ENCODE data around the gene TCF7L2. TPM values are rescaled to one million over a fixed set of nuclear protein-coding genes. Genes with fewer than 3 reads are reported as not detected.

Gene TCF7L2
- total RNA-seq, 1 donor from 2014 or later: 49.3 TPM

DNA sequence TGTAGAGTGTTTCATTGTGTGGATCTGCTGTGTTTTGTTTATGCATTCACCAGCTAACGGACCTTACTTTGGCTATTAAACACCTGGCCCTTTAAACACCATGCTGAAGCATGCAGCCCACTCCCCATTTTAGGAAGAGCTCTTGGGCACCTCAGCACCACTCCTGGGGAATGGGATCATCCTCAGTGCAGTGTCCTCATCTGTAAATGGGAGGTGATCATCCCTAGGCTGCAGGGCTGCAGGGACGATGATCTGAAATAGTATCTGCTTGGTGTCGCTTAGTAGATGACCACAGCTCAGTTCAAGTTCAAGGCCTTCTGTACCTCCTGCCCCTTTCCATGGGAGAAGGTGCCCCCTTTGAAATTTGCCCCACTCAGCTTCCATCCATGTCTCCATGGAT is 229.9 kb downstream of the TCF7L2 start:
- no peak overlapping the region for H3K27ac Mint-ChIP-seq (ENCODE audit: unreplicated experiment)
- no peaks in the 10 kb centered on the region for H3K27me3 Mint-ChIP-seq (ENCODE audit: unreplicated experiment)
- H3K9me3 Mint-ChIP-seq (ENCODE audit: unreplicated experiment): no peaks in the 10 kb centered on the region
- no peaks in the 10 kb centered on the region for H3K36me3 Mint-ChIP-seq (ENCODE audit: low read depth, unreplicated experiment)
- no peak for TF ChIP-seq CTCF (IDR thresholded peaks at IDR 0.05; ENCODE audit: unreplicated experiment)
- no peak overlapping the region for H3K4me3 Mint-ChIP-seq (ENCODE audit: unreplicated experiment)
- no peak for DNase-seq (ENCODE audit: low spot score)
- H3K4me1 Mint-ChIP-seq (ENCODE audit: unreplicated experiment): no peaks in the 10 kb centered on the region

- TF ChIP-seq CTCF (IDR thresholded peaks at IDR 0.05; ENCODE audit: unreplicated experiment): no peak
- H3K9me3 Mint-ChIP-seq (ENCODE audit: unreplicated experiment): no peaks in the 10 kb centered on the region
- H3K4me1 Mint-ChIP-seq (ENCODE audit: unreplicated experiment): no peaks in the 10 kb centered on the region
- DNase-seq (ENCODE audit: low spot score): no peak
- no peak overlapping the region for H3K4me3 Mint-ChIP-seq (ENCODE audit: unreplicated experiment)
- no peaks in the 10 kb centered on the region for H3K27me3 Mint-ChIP-seq (ENCODE audit: unreplicated experiment)
- no peak overlapping the region for H3K27ac Mint-ChIP-seq (ENCODE audit: unreplicated experiment)
- no peaks in the 10 kb centered on the region for H3K36me3 Mint-ChIP-seq (ENCODE audit: low read depth, unreplicated experiment)
These were observed 230.5 kb downstream of the TCF7L2 start for GRCh38 chr10:113180401-113181154.

DNA sequence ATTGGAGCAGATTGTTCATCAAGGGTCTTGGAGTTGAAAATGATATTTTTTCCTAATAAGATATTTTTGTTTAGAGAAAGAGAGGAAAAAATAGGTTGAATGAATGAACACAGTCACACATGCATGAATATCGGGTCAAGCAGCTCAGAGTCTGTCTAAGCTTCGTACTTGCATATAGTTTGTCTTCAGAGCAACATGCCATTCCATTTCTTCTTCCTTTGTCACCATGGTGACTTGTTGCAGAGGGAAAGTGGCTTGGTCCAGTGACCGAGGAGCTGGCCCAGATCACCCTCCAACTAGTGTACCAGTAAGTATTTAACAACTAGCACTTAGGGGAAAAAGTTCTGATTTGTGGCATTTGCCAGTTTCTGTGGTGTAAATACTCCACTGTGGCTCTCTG is 232.1 kb downstream of the TCF7L2 start:
- Mint-ChIP-seq H3K27me3 (ENCODE audit: unreplicated experiment) (no peaks in the 10 kb centered on the region), H3K4me1 (ENCODE audit: unreplicated experiment) (no peaks in the 10 kb centered on the region), H3K27ac (ENCODE audit: unreplicated experiment) (no peak overlapping the region), H3K36me3 (ENCODE audit: low read depth, unreplicated experiment) (no peaks in the 10 kb centered on the region), H3K9me3 (ENCODE audit: unreplicated experiment) (no peaks in the 10 kb centered on the region), H3K4me3 (ENCODE audit: unreplicated experiment) (no peak overlapping the region)
- no peak for DNase-seq (ENCODE audit: low spot score)
- no peak for TF ChIP-seq CTCF (IDR thresholded peaks at IDR 0.05; ENCODE audit: unreplicated experiment)

DNA sequence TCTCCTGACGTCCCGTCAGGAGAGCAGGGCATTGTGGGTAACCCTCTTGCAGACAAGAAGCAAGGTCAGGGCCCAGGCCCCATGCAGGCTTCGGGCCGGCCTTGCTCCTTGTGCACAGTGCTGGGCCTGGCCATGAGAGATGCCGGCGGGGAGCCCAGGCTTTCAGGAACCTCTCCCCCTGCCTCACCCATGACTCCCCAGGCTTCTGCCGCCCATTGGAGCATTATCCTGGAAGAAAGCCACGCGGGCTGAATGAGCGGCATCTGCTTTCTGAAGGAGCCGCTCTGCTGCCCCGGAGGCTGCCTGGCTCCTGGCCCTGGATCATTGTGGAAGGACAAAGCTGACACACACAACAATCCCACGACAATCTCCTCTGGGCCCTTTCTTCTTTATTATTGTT is 233.5 kb downstream of the TCF7L2 start:
- no peak for DNase-seq (ENCODE audit: low spot score)
- Mint-ChIP-seq H3K27me3 (ENCODE audit: unreplicated experiment) (no peaks in the 10 kb centered on the region), H3K4me3 (ENCODE audit: unreplicated experiment) (no peak overlapping the region), H3K9me3 (ENCODE audit: unreplicated experiment) (no peaks in the 10 kb centered on the region), H3K36me3 (ENCODE audit: low read depth, unreplicated experiment) (no peaks in the 10 kb centered on the region), H3K27ac (ENCODE audit: unreplicated experiment) (no peak overlapping the region), H3K4me1 (ENCODE audit: unreplicated experiment) (no peaks in the 10 kb centered on the region)
- no peak for TF ChIP-seq CTCF (IDR thresholded peaks at IDR 0.05; ENCODE audit: unreplicated experiment)

DNA sequence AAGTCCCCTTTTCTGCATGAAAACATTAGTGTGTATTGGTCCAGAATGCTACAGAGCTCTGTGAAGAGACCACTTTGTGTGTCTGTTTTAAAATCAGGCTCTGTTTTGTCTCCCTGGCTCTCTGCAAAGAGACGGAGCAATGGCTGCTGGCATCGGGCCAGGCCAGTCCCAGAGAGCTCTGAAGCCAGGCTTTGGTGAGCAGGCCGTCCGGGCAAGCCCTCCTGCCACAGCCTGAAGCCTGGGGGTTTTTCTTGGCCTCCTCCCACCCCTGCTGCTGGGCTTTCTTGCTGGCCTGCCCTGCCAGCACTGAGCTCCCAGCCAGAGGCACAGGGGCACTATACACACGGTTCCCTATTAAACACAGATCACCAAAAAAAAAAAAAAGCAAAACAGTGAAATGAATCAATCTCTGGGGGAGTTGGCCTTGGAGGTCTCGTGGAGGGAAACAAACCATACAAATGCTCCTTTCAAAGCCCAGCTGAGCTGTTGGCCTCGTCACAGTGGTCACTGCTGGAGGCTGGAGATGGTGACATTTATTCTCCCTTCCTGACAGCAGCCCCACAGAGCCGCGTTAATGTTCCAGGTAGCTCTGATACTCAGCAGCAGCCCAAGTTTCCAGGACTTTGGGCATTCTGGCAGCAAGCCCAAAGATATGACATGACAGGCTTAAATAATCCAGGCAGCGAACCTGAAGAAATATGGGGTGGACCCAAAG is 237.2 kb downstream of the TCF7L2 start:
- no peak overlapping the region for H3K27ac Mint-ChIP-seq (ENCODE audit: unreplicated experiment)
- TF ChIP-seq CTCF (IDR thresholded peaks at IDR 0.05; ENCODE audit: unreplicated experiment): no peak
- H3K4me3 Mint-ChIP-seq (ENCODE audit: unreplicated experiment): no peak overlapping the region
- no peaks in the 10 kb centered on the region for H3K36me3 Mint-ChIP-seq (ENCODE audit: low read depth, unreplicated experiment)
- H3K9me3 Mint-ChIP-seq (ENCODE audit: unreplicated experiment): no peaks in the 10 kb centered on the region
- H3K27me3 Mint-ChIP-seq (ENCODE audit: unreplicated experiment): peaks cover 4% of the 10 kb centered on the region
- DNase-seq (ENCODE audit: low spot score): no peak
- no peaks in the 10 kb centered on the region for H3K4me1 Mint-ChIP-seq (ENCODE audit: unreplicated experiment)
